Body of pancreas (tissue), 4 donors: ENCODE data around the gene AMD1.

Experiments used
- POLR2A ChIP-seq, 3 donors: fragments of 450-650 bp; IDR thresholded peaks; one replicate each; pipeline ENCODE4 v1.6.1; 2016; ENCODE audit warnings: antibody characterized with exemption in 3 of 3, mild to moderate bottlenecking in 2 of 3
- TF ChIP-seq, protein P1 (sequence below), 7 experiments: fragments of 450-650 bp in 4 of 7; fragments of 200-600 bp in 3 of 7; sonication (generic) in 3 of 7; IDR thresholded peaks; one replicate each; pipeline ENCODE4 v1.5.1; 2016 to 2019; ENCODE audit warnings: antibody characterized with exemption in 7 of 7

DNA sequence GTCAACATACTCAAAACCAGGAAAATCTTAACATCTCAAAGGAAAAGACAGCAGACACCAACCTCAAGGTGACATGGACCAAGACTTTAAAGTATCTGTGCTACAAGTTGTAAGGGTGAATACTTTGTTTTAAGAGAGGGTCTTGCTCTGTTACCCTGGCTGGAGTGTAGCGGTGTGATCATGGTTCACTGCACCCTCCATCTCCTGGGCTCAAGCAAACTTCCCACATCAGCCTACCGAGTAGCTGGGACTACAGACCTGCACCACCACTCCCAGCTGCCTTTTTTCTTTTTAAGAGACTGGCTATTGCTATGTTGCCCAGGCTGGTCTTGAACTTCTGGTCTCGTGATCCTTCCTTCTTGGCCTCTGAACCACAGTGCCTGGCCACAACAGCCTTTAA is 9.7 kb downstream of the AMD1 start:
- TF ChIP-seq, protein P1, sequence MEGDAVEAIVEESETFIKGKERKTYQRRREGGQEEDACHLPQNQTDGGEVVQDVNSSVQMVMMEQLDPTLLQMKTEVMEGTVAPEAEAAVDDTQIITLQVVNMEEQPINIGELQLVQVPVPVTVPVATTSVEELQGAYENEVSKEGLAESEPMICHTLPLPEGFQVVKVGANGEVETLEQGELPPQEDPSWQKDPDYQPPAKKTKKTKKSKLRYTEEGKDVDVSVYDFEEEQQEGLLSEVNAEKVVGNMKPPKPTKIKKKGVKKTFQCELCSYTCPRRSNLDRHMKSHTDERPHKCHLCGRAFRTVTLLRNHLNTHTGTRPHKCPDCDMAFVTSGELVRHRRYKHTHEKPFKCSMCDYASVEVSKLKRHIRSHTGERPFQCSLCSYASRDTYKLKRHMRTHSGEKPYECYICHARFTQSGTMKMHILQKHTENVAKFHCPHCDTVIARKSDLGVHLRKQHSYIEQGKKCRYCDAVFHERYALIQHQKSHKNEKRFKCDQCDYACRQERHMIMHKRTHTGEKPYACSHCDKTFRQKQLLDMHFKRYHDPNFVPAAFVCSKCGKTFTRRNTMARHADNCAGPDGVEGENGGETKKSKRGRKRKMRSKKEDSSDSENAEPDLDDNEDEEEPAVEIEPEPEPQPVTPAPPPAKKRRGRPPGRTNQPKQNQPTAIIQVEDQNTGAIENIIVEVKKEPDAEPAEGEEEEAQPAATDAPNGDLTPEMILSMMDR (IDR thresholded peaks at IDR 0.05), result no peak
- no peak for TF ChIP-seq POLR2A (IDR thresholded peaks at IDR 0.05)
